Islet precursor cell (in vitro differentiated cells): Measurements from ENCODE around the gene LRRC28.

Source experiments
- DNase-seq: peaks from one replicate; pipeline ENCODE4 v3.0.0-alpha.2; 2018

The LRRC28 gene

DNA sequence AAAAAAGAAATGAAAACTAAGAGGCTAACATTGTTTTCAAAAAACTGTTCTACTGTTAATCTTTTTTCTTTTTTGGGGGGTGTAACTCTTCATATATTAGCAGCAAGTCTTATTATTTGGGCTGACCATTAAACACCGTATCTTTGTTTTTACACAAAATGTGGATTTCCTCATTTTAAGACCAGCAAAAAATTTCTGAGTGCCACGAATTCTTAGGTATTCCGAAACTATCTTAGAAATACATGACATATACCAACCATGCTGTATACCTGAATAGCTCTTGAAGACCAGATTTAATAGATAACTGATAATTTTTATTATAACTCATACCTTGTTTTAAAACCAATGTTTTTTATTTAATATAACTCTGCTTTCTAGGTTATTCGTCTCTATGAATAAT is 1.3 kb upstream of the LRRC28 start:
- no peak for DNase-seq

DNA sequence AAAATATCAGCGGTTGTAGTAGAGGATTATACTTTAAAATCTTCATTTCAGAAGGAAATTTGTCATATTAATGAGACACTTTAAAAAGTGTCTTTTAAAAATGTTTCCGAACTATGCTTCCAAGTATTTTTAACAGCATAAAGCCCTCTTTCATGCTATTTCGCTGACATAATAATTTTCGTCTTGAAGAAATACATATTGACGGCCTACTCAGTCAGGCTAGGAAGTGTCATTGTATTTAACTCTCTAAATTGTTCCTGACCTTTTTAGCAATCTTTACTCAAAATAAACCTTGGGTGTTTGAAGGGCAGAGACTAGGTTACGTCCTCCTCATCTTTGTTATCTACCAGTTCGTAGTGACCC is 806 bp upstream of the LRRC28 start:
- DNase-seq = no peak

DNA sequence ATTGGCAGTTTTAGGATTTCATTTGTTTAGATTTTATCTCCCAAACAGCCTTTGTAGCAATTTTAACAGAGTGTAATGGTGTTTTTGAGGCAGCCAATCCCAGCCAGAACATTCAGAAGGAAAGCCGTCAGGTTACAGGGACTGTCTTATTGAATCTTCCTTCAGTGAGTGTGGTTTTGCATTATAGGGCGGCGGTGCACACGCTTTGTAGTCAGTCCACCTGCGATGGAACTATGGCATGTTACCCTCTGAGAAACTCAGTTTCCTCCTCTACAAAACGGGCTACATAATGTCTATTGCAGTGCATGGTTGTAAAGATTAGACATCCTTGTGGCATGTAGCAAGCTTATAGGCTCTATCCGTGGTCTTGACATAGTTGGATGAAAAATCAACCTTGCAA is 1.0 kb downstream of the LRRC28 start:
- no peak for DNase-seq

DNA sequence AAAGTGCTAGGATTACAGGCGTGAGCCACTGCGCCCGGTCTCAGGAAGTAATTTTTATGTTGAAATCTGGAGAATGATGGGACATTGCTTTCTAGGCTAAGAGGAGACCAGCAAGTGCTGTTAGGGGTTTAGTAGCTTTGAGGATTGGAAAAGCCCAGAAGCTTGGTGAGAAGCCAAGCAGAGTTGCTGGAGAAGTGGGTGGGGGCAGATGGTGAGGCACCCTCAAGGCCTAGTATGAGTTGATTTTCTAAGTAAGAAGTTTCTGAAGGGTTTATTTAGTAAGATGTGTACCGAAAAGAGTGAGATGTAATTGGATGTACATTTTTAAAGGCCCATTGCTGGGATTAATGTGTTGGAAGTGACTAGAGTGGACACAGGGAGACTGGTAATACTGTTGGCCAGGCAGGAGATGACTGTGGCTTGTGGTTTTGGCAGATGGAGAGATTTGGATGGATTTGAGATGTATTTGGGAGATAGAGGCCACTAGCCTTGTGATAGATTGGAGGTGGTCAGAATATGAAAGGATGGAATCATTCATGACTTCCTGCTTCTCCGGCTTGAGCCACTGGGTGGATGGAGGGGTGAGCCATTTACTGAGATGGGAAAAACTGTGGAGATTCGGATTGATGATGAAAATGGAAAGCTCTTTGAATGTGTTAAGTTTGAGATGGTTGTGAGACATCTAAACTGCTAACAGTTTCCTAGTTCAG is 2.3 kb downstream of the LRRC28 start:
- no peak for DNase-seq

DNA sequence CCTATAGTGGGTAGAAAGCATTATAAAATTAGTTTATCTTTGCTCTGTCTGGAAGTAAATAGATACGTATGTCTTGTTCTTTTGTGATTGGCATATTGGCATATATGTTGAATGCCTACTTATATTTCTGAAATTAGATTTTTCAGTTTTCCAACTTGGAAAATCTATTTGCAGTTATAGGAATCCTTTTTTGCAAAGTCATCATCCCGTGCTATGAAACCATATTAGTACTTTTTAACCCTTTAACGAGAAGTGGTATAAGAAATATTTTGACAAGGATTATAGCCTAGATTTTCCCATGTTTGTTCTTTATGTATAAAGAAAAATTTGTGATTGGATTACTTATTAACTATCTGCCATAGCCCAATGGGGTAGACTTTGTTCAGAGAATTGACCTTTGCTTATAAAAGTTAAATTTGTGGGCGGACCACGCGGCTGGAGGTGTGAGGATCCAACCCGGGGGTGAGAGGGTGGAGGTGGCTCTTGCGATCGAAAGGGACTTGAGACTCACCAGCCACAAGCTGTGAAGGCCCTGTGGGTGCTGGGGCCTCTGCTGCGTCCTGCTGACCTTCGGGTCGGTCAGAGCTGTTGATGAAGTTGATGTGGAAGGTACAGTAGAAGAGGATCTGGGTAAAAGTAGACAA is 5.9 kb downstream of the LRRC28 start:
- DNase-seq = no peak

DNA sequence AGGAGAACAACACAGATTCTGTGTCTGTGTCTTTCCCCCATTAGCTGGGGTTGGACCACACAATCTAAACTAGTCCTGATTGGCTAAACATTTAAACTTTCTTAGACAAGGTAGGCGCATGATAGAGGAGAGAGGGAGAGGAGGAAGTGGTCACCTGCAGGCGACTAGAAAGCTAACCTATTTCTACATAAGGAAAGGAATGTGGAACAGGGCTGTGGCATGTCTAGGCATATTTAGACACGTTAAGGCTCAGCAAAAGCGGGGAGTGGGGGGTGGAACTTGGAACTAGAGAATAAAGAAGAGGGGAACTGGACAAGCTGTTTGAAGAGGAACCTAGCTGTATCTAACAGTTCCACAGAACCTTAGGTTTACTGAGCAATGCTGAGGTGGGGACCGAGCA is 12.8 kb downstream of the LRRC28 start:
- peak; percentile 54 for DNase-seq

DNA sequence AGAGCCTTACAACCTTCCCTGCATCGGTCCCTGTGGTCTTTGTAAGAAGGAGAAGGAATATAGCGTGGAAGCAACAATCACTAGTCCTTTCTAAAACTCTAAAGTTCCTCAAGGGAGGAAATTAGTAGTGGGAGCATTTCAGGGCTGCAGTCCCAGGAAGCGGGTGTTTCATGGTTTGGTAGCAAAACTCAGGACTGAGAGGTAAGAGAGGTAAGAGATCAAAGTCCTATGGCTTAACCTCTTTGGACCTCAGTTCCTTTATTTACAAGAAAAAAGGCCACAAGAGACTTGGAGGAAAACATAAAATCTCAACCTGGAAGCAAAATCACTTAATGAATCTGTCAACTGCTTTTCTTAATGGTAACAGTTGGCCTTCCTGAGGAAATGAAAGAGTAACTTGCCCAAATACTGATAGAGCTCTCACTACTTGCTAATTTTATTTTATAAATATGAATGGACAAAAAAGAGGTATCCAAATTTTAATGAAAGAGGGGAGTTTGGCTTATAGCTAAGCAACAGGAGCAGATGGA is 14.3 kb downstream of the LRRC28 start:
- DNase-seq = no peak

DNA sequence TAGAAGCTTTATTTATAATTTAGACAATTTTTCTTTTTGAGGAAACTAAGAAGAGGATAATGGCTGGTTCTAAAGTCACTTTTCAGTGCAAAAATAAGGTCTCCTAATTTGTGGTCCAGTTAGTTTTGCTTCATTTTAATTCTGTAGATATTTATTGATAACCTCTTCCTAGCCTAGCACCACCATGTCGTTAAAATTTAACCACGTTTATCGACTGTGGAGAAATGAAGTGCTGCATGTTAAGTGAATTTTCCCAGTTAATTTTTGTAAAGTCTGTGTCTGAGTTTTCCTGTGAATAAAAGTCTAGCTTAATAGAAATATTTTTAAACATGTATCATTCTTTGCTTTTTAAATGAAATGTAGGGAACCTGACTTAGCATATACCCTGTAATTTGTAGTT is 16.7 kb downstream of the LRRC28 start:
- DNase-seq = no peak

DNA sequence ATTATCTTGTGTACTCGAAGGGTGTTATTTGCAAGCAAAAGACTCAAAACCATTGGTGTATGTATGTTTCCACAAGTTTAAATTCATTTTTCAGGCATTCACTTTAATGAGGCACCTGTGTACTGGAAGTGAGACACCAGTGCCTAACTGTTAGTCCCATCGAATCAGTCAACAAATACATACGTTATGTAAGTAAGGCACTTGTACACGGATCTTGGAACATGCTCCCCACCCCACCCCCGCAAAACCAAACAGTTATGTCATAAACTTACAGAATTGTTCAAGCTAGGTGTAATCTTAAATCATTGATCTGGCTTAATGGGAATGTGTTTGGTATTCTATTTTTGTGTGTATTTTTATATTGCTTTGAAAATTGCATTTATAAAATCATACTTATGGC is 17.1 kb downstream of the LRRC28 start:
- DNase-seq = no peak

DNA sequence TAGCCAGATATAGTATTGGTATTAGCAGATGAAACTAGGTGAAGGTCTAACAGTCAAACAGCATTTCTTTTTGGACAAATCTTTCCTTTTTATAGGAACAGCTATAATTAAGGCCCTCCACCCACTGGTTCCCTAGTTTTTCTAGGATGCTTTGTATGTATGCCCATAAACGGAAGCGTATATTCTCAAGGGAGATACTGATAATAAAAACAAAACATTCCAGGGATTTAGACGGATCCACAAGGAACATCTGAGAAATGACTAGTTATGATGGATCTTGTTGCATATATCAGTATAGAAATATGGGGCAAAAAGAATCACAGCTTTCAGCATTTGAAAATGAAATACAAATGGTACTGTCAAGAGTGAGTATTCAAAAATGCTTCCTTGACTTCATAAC is 22.5 kb downstream of the LRRC28 start:
- no peak for DNase-seq

DNA sequence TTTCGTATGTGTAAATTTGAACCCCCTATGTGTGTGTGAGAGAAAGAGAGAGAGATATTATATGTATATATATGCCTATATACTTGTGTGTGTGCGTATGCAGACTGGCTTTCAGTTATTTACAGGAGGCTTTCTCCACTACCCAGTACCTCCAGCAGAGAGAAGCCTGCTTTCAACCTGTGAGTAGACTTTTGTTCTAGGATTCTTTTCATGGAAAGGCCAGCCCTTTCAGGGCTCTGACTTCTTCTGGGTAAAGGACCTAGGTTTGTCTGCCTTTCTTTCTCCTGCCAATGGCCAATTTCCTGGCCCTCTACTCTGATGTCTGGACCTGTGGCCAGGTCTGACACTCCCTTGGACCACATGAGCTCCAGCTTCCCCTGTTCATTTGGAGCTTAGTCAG is 23.8 kb downstream of the LRRC28 start:
- DNase-seq = no peak

DNA sequence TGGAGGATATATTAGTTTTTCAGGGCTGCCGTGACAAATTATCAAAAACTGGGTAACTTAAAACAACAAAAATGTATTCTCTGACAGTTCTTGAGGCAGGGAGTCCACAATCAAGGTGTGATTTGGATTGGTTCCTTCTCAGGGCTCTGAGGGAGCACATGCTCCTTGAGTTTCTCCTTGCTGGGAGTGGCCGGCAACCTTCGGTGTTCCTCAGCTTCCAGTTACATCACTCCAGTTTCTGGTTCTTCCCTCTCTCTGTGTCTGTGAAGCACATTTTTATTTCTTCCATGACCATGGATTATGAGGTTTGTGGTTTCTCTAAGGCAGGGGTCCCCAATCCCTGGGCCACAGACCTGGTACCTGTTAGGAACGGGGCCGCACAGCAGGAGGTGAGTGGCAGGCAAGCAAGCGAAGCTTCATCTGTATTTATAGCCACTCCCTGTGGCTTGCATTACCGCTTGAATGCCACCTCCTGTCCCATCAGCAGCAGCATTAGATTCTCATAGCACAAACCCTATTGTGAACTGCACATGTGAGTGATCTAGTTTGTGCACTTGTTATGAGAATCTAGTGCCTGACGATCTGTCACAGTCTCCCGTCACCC is 24.3 kb downstream of the LRRC28 start:
- DNase-seq = no peak

DNA sequence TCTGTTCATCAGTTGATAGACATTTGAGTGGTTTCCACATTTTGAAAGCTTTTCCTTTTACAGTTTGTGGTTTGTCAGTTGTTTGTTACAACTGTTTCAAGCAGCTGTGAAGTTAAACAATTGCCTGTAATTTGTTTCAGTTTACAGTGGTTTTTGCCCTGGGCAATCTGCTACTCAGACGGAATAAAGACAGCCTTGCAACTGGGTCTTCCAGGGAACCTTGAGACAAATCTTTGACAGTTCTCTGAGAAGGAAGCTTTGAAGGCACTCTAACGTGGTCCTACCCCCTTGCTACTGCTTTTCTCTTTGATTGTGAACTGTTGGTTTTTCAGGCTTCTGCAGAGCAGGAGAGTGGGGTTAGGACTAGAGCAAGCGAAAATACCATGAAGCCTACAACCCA is 28.0 kb downstream of the LRRC28 start:
- DNase-seq = no peak

DNA sequence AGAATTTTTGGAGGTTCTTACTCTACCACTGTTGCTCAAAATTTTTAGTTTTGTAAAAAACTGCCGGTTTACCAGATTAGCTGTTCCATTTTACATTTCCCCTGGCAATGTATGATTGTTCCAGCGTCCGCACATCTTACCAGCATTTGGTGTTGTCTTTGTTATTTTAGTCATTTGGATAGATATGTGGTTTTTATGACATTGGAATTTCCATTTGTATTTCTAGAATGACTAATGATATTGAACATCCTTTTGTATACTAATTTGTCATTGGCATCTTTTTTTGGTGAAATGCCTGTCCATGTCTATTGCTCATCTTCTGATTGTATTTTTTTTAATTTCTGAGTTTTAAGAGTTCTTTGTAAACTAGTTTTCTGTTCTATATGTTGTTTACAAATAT is 28.5 kb downstream of the LRRC28 start:
- no peak for DNase-seq

DNA sequence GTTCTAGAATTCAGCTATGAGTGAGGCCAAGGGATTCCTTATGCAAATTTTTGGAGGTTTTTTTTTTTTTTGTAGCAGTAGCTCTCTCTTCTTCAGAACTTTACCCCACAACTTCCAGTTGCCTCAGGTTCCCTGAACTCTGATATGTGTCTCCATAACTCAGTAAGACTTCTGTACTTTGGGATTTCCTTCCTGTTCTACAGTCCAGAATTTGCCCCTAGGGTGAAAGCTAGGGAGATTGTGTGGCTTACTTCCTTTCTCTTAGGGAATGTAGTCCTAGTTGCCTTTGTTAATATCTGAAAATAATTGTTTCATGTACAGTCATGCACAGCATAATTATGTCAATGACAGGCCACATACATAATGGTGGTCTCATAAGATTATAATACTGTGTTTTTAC is 30.8 kb downstream of the LRRC28 start:
- no peak for DNase-seq

DNA sequence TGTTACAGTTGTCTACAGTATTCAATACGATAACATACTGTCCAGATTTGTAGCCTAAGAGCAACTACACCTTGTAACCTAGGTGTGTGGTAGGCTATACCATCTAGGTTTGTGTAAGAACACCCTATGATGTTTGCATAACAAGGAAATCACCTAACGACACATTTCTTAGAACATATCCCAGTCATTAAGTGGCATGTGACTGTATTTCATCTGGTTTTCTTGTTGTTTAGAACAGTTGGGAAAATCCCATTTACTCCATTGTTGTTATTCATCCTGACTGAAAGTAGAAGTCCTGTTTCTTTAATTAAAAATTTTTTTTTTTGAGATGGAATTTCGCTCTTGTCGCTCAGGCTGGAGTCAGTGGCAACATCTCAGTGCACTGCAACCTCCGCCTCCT is 31.3 kb downstream of the LRRC28 start:
- no peak for DNase-seq

DNA sequence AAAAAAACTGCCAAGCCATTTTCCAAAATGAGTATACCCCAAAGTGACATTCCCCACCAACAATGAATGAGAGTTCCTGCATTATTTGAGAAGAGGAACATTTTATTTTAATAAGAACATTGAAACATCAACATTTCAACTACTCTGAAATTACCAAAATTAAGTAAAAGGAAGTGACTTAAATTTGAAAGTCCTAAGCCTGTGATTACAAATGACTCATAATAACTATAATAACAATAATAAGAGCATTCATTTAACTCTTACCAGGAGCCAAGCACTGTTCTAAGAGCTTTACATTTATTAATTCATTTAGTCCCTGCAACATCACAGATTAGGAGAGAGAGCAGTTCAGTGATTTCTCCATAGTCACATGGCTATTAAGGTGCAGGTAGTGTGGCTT is 32.4 kb downstream of the LRRC28 start:
- DNase-seq = no peak

DNA sequence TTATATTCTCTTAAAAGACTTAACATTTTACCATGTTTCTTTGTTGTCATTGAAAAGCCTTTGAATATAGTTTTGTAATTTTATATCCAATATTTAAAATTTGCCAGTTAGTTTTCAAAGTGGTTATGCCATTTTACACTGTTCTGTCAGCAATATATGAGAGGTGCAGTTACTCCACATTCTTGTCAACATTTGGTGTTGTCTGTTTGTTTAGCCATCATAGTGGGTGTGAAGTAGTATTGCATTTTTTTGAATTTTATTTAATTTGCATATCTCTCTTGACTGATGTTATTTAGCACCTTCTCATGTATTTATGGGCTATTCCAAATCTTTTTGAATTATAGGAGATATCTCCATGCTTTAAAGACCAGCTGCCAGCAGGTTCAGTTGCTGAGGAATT is 40.4 kb downstream of the LRRC28 start:
- DNase-seq = no peak

DNA sequence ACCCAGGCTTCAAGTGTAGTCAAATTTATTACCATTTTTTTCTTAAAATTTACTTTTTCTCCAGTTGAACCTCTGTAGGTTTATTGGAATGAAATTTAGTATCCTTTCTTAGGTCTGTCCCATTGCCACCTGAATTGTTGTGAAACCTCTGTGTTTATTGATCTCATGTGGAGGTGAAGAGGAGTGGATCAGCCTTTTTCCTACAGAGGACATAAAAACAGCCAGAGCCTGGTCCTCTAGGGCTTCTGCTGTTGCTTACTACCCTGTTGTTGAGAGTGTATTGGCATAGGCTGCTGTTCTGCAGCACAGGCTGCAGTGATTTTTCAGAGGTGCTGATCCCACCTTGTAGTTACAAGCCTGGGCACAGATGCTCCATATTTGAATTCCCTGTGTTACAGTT is 44.6 kb downstream of the LRRC28 start:
- no peak for DNase-seq

DNA sequence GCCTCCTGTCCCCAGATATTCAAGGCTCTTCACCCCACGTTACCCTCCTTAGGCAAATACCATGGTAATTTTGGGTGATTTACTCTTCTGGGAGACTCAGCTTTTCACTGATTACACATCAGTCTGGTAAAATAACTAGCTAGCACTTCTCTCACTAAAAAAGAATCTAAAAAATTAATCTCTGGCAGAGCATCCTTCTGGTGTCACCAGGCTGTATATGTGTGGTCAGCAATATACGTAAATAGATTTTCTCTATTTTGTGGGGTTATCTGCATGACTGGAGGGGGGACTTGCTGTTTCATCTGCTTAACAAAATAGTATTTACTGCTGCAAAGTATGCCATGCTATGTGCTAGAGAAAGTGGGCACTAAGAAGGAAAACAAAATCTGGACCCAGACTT is 45.1 kb downstream of the LRRC28 start:
- no peak for DNase-seq

DNA sequence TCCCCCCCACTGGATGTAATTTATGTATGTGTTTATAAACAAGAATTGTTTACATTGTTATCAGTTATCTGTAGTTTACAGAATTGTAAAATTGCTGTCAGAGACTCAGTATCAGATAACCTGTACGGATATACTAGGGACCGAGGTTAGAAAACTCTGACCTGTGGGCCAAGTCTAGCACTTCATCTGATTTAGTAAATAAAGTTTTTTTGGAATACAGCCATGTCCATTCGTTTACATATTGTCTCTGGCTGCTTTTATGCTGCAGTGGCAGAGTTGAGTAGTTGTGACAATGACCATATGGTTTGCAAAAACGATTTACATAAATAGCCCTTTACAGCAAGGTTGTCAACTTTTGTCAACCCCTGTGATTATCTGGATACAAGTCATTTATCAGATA is 52.6 kb downstream of the LRRC28 start:
- DNase-seq = no peak

DNA sequence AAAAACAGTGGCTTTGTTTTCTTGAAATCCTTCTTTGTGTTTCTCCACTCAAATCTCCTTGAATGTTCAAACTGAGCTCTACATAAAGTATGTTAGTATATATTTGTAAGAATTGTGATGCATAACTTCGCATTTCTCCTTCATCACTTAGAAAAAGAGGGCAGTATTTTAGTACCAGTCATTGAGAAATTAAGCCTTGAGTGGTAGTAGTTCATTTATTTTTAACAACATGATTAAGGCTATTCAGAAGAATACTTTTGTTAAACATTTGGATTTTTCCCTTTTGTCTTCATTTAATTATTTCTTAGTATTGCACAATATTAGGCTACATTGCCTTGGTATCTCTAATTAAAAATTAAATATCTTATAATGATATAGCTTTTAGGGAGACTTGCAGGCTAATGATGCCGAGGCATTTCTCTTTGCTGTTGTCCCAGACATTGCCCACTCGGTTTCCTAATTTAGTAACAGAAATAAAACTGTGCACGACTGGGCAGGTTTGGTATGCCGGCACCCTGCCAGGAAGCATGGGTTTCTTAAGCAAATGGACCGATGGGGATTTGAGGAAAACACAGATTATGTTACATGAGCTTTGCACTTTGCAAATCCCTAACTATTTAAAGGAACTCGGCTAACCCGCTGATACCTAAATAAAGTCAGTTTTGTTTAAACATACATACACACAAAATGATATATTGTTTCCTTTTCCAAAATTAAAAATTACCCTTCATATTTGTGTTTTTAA is 54.7 kb downstream of the LRRC28 start:
- no peak for DNase-seq

DNA sequence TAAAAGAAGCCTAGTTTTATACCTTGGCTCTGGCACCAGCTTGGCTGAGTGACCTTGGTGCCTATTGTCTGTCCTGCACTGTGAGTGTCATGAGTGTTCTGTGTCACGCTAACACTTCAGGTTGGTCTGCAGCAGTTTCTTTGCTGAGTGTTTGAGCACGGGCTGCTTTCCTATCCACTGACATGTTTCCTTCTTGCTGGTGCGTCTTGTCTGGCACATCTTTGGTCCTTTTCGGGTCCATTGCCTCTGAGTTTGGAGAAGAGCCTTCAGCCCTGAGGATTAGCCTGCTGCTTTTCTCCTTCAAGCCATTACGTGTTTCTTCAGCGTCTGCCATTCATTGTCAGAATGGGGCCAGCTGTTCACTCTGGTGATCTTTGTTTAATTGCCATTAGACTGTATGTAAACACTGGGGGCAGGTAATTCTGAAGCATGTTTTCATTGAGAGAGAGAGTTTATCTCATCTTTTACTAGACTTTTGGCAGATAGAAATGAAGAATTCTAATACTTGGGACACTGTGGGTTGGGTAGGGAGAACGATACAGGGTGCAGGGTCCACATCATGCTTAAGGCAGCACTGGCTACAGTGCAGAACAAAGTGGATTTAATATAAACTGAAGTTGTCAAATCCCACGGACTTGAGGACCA is 55.5 kb downstream of the LRRC28 start:
- no peak for DNase-seq
